Erythroblast (primary cell): ENCODE measurements around the gene CHCHD1.

Experiments used
- DNase-seq, 2 experiments: peaks; one replicate each; lab custom pipeline; 2025; lab: John Stamatoyannopoulos, UW
- GATA1 ChIP-seq: IDR thresholded peaks from 2 replicates; pipeline ENCODE4 v1.6.1; 2011; ENCODE audit warnings: low read depth, mild to moderate bottlenecking, control low read depth, low read length, moderate library complexity
- POLR2A ChIP-seq: IDR thresholded peaks from 2 replicates; pipeline ENCODE4 v1.6.1; 2011; ENCODE audit warnings: mild to moderate bottlenecking, low read length

The CHCHD1 gene

GRCh38 chr10:73806176-73806950 lies 24.5 kb downstream of the CHCHD1 start:
- no peak for TF ChIP-seq POLR2A
- no peak for TF ChIP-seq GATA1
- no peak for DNase-seq

DNA sequence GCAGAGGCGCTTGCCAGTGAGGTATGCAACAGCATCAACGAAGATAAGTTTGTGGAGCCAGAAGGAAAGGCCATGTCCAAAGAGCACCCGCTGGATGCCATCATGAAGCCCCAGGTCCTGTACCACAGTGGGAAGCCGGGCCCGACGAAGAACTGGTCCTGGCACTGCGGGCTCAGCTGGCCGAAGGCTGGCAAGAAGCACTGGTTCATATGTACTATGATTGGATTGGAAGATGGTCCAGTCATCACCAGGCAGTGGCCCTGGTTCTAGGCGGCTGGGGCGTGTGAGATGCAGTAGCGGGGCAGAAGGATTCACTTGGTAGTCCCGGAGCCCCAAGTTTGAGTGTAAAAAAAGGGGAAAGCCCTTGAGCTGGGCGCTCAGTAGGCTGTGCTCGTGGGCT lies 25.6 kb downstream of the CHCHD1 start:
- DNase-seq = no peak
- no peak for TF ChIP-seq GATA1
- no peak for TF ChIP-seq POLR2A

- TF ChIP-seq GATA1 (no peak), POLR2A (no peak)
- DNase-seq = no peak
Measured at GRCh38 chr10:73808021-73808815, 26.4 kb downstream of the CHCHD1 start.

GRCh38 chr10:73809061-73809818 lies 27.4 kb downstream of the CHCHD1 start:
- DNase-seq = peak in 1 of 2 experiments; percentile 29
- no peak for TF ChIP-seq POLR2A
- no peak for TF ChIP-seq GATA1

DNA sequence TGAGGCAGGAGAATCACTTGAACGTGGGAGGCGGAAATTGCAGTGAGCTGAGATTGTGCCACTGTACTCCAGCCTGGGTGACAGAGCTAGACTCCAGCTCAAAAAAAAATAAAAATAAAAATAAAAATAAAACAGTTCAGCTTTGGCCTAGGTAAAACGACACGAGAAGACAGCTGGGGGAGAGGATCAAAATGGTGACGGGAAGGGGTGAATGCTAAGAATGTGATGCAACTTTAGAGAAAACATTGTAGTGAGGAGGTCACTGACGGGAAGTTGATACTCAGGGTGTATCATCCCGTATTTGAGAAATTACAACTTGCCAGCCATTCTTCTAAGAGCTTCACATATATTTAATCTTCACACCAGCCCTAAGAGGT lies 28.5 kb downstream of the CHCHD1 start:
- DNase-seq = peak; percentile 43 to 55
- TF ChIP-seq POLR2A = no peak
- no peak for TF ChIP-seq GATA1

- peak; percentile 59 to 72 for DNase-seq
- TF ChIP-seq GATA1 (no peak), POLR2A (no peak)
Measured at GRCh38 chr10:73810735-73811465, 29.1 kb downstream of the CHCHD1 start.

DNA sequence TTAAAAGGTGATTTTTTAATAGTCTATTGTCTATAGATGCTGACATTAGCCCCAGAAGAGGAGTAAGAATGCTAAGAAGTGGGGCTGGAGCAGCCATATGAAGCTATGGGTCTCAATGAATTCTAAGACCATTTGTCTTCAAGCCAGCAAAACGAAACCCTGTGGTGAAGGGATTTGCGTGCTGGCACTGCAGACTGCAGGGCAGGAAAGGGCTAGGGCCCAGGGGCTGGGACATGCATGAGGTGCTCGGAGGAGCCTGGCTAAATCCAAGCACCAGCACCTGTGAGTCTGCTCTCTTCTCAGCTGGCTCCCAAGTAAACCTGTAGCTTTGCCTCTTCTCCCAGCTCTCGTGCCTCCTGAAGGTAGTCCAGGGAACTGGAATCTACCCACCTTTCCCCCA lies 30.8 kb downstream of the CHCHD1 start:
- DNase-seq = no peak
- TF ChIP-seq POLR2A = no peak
- no peak for TF ChIP-seq GATA1

GRCh38 chr10:73813333-73813732 lies 31.5 kb downstream of the CHCHD1 start:
- TF ChIP-seq GATA1 = no peak
- TF ChIP-seq POLR2A = no peak
- DNase-seq = no peak

- DNase-seq = no peak
- no peak for TF ChIP-seq POLR2A
- TF ChIP-seq GATA1 = no peak
Measured at GRCh38 chr10:73814276-73814895, 32.5 kb downstream of the CHCHD1 start.

DNA sequence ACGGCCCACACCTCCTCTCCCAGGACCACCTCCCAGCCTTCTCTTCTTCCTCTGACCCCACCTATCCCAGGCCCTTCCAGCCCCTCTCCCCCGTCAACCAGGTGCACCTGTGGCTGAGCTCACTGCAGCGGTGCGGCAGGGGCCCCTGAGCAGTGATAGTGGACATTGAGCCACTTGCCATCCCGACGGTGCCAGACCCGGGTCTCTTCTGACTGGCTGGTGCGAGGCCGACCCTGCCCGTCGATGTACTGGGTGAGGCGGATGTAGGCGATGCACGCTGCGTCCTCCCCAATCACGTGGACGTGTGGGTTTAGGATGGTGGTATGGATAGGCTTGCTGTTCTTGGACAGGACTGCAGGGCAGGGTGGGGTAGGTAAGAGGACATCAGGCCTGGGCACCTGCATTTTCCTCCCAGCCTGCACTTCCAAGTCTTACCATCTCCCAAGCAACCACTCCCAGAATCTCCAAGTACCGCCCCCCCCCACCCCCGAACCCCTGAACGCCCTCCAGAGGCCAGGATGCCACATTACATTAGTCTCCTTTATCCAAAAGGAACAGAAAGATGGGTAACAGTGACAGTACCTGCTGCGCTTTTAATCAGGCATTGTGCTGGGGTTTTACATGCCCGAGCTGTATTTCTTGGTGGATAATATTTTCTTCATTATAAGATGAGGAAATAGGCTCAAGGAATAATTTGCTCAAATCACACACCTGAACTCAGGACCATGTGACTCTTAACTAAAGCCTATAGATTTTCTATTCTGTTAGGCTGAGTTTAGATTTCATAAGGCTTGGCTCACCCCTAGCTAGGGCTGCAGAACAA lies 33.3 kb downstream of the CHCHD1 start:
- peak; percentile 42 to 55 for DNase-seq
- TF ChIP-seq GATA1 (no peak), POLR2A (no peak)

DNA sequence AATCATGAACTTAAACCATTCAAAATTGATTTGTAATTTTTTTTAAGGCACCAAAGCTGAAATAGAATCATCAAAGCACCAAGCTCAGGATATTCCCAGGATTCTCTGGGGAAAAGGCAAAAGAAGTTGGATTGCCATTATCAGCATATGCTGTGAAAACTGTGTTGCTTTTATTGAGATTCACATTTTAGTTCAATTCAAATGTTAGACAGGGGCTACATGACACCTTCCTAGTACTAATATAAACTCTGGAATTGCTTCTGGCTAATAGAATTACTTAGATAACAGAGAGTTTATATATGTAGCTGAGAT lies 33.8 kb downstream of the CHCHD1 start:
- DNase-seq = no peak
- TF ChIP-seq GATA1 (no peak), POLR2A (no peak)

DNA sequence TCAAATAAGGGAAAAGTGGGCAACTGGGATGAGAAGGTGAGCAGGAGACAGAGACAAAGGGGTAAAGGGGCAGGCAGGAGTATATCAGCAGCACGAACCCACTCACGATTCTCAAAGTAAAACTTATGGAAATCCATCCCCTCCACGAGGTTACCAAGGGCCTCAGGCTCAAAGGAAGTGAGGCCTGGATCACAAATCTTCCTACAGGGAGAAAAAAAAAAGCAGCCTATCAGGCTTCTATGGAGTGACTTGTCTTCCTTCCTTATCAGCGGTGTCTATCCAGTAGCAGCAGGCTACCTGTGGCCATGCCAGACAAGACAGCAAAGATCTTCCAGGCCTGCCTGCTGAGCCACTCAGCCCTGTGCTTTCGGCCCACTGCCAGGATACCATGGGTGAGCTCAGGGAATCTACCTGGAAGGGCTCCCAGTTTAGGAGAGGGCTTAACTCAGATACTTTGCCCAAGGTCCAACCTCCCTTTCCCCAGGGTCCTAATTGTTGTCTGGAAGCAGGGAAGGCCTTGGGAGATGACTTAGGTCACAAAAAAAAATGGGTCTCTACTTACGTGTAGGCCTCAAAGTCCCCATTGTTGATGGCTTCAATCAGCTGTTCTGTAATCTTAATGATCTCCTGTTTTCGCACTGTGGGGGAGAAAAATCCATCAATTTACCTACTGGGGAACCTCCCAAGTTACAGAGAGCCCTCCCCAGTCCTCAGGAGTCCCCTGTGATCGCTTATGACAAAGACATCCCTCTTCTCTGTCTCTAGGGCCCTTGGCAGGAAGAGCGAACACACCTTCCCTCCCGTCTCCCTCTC lies 35.3 kb downstream of the CHCHD1 start:
- TF ChIP-seq GATA1 (no peak), POLR2A (no peak)
- DNase-seq = peak; percentile 28 to 37
